HepG2 (cell line): Measurements from ENCODE around the gene HIC1. TPM values are rescaled to one million over a fixed set of nuclear protein-coding genes. Genes with fewer than 3 reads are reported as not detected.

ENCODE experiments used
- ATAC-seq: fragments of 200-7000 bp; cut with Tn5 transposase; 3 replicates; pipeline ENCODE4 v1.9.1; 2020; ENCODE audit warnings: mild to moderate bottlenecking, moderate library complexity
- BruUV-seq: library from RNA; stranded (reverse); fragments of 400-500 nt; replicated peaks from 2 replicates; lab custom pipeline; 2021; lab: Mats Ljungman, UMichigan
- CTCF ChIA-PET: fragments of 300-600 bp; formaldehyde crosslinking; extraction: SDS; loops from one replicate; lab custom pipeline; 2021; ENCODE audit warnings: low total read pairs, inconsistent platforms, low intra/inter-chr PET ratio; lab: Yijun Ruan, JAX
- POLR2A ChIA-PET: fragments of 350-600 bp; sonication (Branson Sonifier 250); formaldehyde crosslinking; loops from one replicate; lab custom pipeline; 2020; ENCODE audit warnings: antibody characterized with exemption, inconsistent platforms; lab: Yijun Ruan, JAX
- DNase-seq: peaks from one replicate; pipeline ENCODE4 v3.0.0-alpha.2; 2015; ENCODE audit warnings: low spot score
- FAIRE-seq: peaks from 3 replicates; lab custom pipeline; 2011; peaks lifted over from hg19 to GRCh38; lab: Jason Lieb, UNC
- H2AFZ ChIP-seq: one replicate; pipeline ENCODE4 v1.6.1; 2011; ENCODE audit warnings: low read length, inconsistent platforms
- H3K27ac ChIP-seq: fragments of 300-600 bp; 3 replicates; pipeline ENCODE4 v1.8.0; 2011; ENCODE audit warnings: mixed run types, mild to moderate bottlenecking, mixed read lengths, low read length, inconsistent platforms; ENCODE audit not compliant: insufficient read depth; ENCODE audit errors: extremely low read length
- H3K27me3 ChIP-seq, 2 experiments: fragments of 200-600 bp in 1 of 2; 2 replicates in 1 of 2; 3 replicates in 1 of 2; pipeline versions ENCODE4 v1.6.0 to v1.8.0; 2011; ENCODE audit warnings: low read length in 2 of 2, mild to moderate bottlenecking in 2 of 2, moderate library complexity in 2 of 2, inconsistent platforms in 1 of 2; ENCODE audit not compliant: insufficient read depth in 2 of 2, control insufficient read depth in 1 of 2
- H3K36me3 ChIP-seq, 2 experiments: fragments of 200-600 bp in 1 of 2; replicated peaks in 1 of 2; 2 replicates in 1 of 2; 3 replicates in 1 of 2; pipeline versions ENCODE4 v1.5.1 to v1.8.0; 2011; ENCODE audit warnings: low read length in 2 of 2, inconsistent platforms in 1 of 2; ENCODE audit not compliant: insufficient read depth in 2 of 2, control insufficient read depth in 1 of 2
- H3K4me1 ChIP-seq: 2 replicates; pipeline ENCODE4 v1.5.1; 2012; ENCODE audit warnings: low read length, inconsistent platforms; ENCODE audit not compliant: insufficient read depth
- H3K4me2 ChIP-seq: 2 replicates; pipeline ENCODE4 v1.6.0; 2011; ENCODE audit warnings: low read depth, low read length, inconsistent platforms
- H3K4me3 ChIP-seq, 3 experiments: fragments of 200-600 bp in 1 of 3; sonication (generic), shearing (Covaris generic) in 1 of 3; replicated peaks in 1 of 3; 2 replicates each; pipeline ENCODE4 v1.5.1; 2011 to 2016; ENCODE audit warnings: low read length in 3 of 3, inconsistent platforms in 2 of 3, low read depth in 2 of 3, mild to moderate bottlenecking in 2 of 3, control low read depth in 1 of 3, mixed read lengths in 1 of 3; ENCODE audit not compliant: insufficient read depth in 1 of 3
- H3K79me2 ChIP-seq: one replicate; pipeline ENCODE4 v1.6.1; 2011; ENCODE audit warnings: low read length, inconsistent platforms; ENCODE audit not compliant: insufficient read depth
- H3K9ac ChIP-seq: 2 replicates; pipeline ENCODE4 v1.6.0; 2011; ENCODE audit warnings: mild to moderate bottlenecking, low read depth, low read length, inconsistent platforms; ENCODE audit not compliant: insufficient read depth
- H3K9me3 ChIP-seq: 2 replicates; pipeline ENCODE4 v1.5.1; 2012; ENCODE audit warnings: mild to moderate bottlenecking, low read length
- H4K20me1 ChIP-seq: 2 replicates; pipeline ENCODE4 v1.6.0; 2011; ENCODE audit warnings: inconsistent platforms, mild to moderate bottlenecking, low read length, moderate library complexity; ENCODE audit not compliant: insufficient read depth
- BCL6 ChIP-seq: IDR thresholded peaks from 2 replicates; pipeline ENCODE4 v1.6.1; 2016; ENCODE audit warnings: missing genetic modification reagents, missing compliant biosample characterization
- FOXK1 ChIP-seq: sonication (generic); formaldehyde crosslinking; IDR thresholded peaks from 2 replicates; pipeline ENCODE4 v1.4.0; 2020; ENCODE audit warnings: low read depth, missing genetic modification reagents, borderline replicate concordance
- HNRNPH1 ChIP-seq: fragments of 200-400 bp; formaldehyde crosslinking; optimal IDR thresholded peaks from 2 replicates; pipeline ENCODE3; 2017; ENCODE audit warnings: mild to moderate bottlenecking, low read depth, low read length
- KDM6A ChIP-seq: IDR thresholded peaks from 2 replicates; pipeline ENCODE4 v1.6.1; 2016; ENCODE audit warnings: low read depth
- NR2F1 ChIP-seq, 2 experiments: fragments of 450-650 bp in 1 of 2; formaldehyde crosslinking in 1 of 2; IDR thresholded peaks; 2 replicates each; pipeline versions ENCODE4 v1.5.0 to v1.6.1; 2016 to 2020; ENCODE audit warnings: mild to moderate bottlenecking in 1 of 2, missing compliant biosample characterization in 1 of 2, missing genetic modification reagents in 1 of 2, moderate library complexity in 1 of 2
- NR2F6 ChIP-seq, 2 experiments: IDR thresholded peaks; 2 replicates each; pipeline ENCODE4 v1.6.1; 2016; ENCODE audit warnings: antibody characterized with exemption in 1 of 2, mild to moderate bottlenecking in 1 of 2
- TOPORS ChIP-seq: sonication (generic); formaldehyde crosslinking; IDR thresholded peaks from 2 replicates; pipeline ENCODE4 v1.8.0; 2023; ENCODE audit warnings: mild to moderate bottlenecking, missing genetic modification reagents
- U2AF2 ChIP-seq: fragments of 200-400 bp; formaldehyde crosslinking; IDR thresholded peaks from 2 replicates; pipeline ENCODE4 v1.6.1; 2017; ENCODE audit warnings: low read depth, mild to moderate bottlenecking, low read length
- ZBTB2 ChIP-seq: sonication (generic); formaldehyde crosslinking; IDR thresholded peaks from 2 replicates; pipeline ENCODE4 v1.8.0; 2022; ENCODE audit warnings: low read depth, missing genetic modification reagents
- ZBTB8A ChIP-seq: sonication (generic); formaldehyde crosslinking; IDR thresholded peaks from 2 replicates; pipeline ENCODE4 v1.4.0; 2020; ENCODE audit warnings: mild to moderate bottlenecking, low read depth, missing genetic modification reagents, borderline replicate concordance
- ZGPAT ChIP-seq: IDR thresholded peaks from 2 replicates; pipeline ENCODE4 v1.6.1; 2016; ENCODE audit warnings: mild to moderate bottlenecking
- ZNF431 ChIP-seq: sonication (generic); formaldehyde crosslinking; IDR thresholded peaks from 2 replicates; pipeline ENCODE4 v1.9.0; 2022; ENCODE audit warnings: missing genetic modification reagents, low read depth, mild to moderate bottlenecking, borderline replicate concordance
- ZNF629 ChIP-seq: sonication (generic); formaldehyde crosslinking; conservative IDR thresholded peaks from 2 replicates; pipeline ENCODE4 v1.5.0; 2020; ENCODE audit warnings: missing genetic modification reagents
- ZNF710 ChIP-seq: sonication (generic); formaldehyde crosslinking; IDR thresholded peaks from 2 replicates; pipeline ENCODE4 v1.5.0; 2020; ENCODE audit warnings: mild to moderate bottlenecking, missing genetic modification reagents, borderline replicate concordance
- ZNF839 ChIP-seq: sonication (generic); formaldehyde crosslinking; IDR thresholded peaks from 2 replicates; pipeline ENCODE4 v1.4.0; 2020; ENCODE audit warnings: missing genetic modification reagents, mild to moderate bottlenecking, borderline replicate concordance
- WGBS: methylation state at CpG from one replicate; pipeline ENCODE4 v1.1.6; 2017; ENCODE audit warnings: low lambda C conversion rate; 5-methylcytosine and 5-hydroxymethylcytosine counted together
- in situ Hi-C: cut with HindIII; loops from 2 replicates; pipeline ENCODE4 v1.10.0; 2017; ENCODE audit warnings: low pct_unique_long_range_greater_than_20kb; ENCODE audit not compliant: extremely low pct_ligation_motif_present
- intact Hi-C: fragments of 100-400 bp; cut with micrococcal nuclease; formaldehyde crosslinking; loops from one replicate; pipeline ENCODE4 v1.10.0; 2022; ENCODE audit not compliant: unreplicated experiment
- polyA plus RNA-seq, 8 experiments: library from polyadenylated mRNA; depleted of rRNA in 3 of 8; stranded (reverse) in 7 of 8; unstranded in 1 of 8; fragments of >200 nt; fragmentation: Illumina TruSeq in 4 of 8; extraction: Trizol in 4 of 8; gene quantifications; 2 replicates each; pipeline versions ENCODE4 v1.2.1 to v1.2.3, GENCODE V29; 2011 to 2016; ENCODE audit warnings: low read depth in 4 of 8, missing spikeins in 1 of 8, mixed read lengths in 1 of 8; ENCODE audit not compliant: insufficient read depth in 1 of 8
- total RNA-seq, 5 experiments: library from RNA; depleted of rRNA; stranded (reverse); fragments of >200 nt; fragmentation: Illumina TruSeq; extraction: Trizol; gene quantifications; 2 replicates each; pipeline ENCODE4 v1.2.3, GENCODE V29; 2016; ENCODE audit warnings: low read depth in 1 of 5

HIC1 gene
- total and polyA plus RNA-seq, 2 of the 13 experiments (the other 11 are each of a cell fraction or from before 2014, with no cell fraction given) = 0.04 to 0.31 TPM

GRCh38 chr17:2064147-2064489 lies 9.2 kb downstream of the HIC1 start:
- Histone ChIP-seq H3K4me2 (no peak overlapping the region), H3K9ac (no peak overlapping the region), H2AFZ (no peak overlapping the region), H3K4me1 (peaks cover 38% of the 10 kb centered on the region), H3K4me3 (no peak overlapping the region), H3K27me3 (no peaks in the 10 kb centered on the region), H3K27ac (no peak overlapping the region), H3K9me3 (no peaks in the 10 kb centered on the region), H3K36me3 (peaks cover 14 to 25% of the 10 kb centered on the region in 2 experiments), H3K79me2 (no peaks in the 10 kb centered on the region), H4K20me1 (no peaks in the 10 kb centered on the region)
- in situ Hi-C loops = no loop called here
- POLR2A ChIA-PET = no interaction called here
- no peak for FAIRE-seq
- DNase-seq = no peak
- no peak for ATAC-seq
- CTCF ChIA-PET = no interaction called here
- intact Hi-C loops = no loop called here
- no TSS peak for BruUV-seq
- TF ChIP-seq ZNF629 (no peak), KDM6A (CRISPR knock-in tag) (no peak), FOXK1 (no peak), TOPORS (CRISPR knock-in tag) (no peak), NR2F1 (CRISPR knock-in tag; IDR thresholded peaks at IDR 0.05) (no peak), ZNF839 (CRISPR knock-in tag) (no peak), ZBTB8A (CRISPR knock-in tag) (no peak), ZBTB2 (CRISPR knock-in tag) (no peak), NR2F6 (IDR thresholded peaks at IDR 0.05) (no peak), NR2F6 (CRISPR knock-in tag; IDR thresholded peaks at IDR 0.05) (no peak), ZNF431 (CRISPR knock-in tag) (no peak), ZNF710 (CRISPR knock-in tag) (no peak), ZGPAT (no peak), BCL6 (no peak), HNRNPH1 (no peak), U2AF2 (no peak)
- 88% methylated on average over 5 of the region's 5 CpGs for WGBS
